DLD1 (cell line): ENCODE data around the gene TMX2.
"Not testable (repeated sequence)": the region's sequence is repeated elsewhere in the genome, so short reads cannot be mapped to it uniquely, and the experiment has no call there.

ENCODE experiments used
- in situ Hi-C: cut with HindIII; loops from 2 replicates; pipeline ENCODE4 v1.10.0; 2017; ENCODE audit warnings: low sequenced_read_pairs

Gene TMX2, protein sequence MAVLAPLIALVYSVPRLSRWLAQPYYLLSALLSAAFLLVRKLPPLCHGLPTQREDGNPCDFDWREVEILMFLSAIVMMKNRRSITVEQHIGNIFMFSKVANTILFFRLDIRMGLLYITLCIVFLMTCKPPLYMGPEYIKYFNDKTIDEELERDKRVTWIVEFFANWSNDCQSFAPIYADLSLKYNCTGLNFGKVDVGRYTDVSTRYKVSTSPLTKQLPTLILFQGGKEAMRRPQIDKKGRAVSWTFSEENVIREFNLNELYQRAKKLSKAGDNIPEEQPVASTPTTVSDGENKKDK

DNA sequence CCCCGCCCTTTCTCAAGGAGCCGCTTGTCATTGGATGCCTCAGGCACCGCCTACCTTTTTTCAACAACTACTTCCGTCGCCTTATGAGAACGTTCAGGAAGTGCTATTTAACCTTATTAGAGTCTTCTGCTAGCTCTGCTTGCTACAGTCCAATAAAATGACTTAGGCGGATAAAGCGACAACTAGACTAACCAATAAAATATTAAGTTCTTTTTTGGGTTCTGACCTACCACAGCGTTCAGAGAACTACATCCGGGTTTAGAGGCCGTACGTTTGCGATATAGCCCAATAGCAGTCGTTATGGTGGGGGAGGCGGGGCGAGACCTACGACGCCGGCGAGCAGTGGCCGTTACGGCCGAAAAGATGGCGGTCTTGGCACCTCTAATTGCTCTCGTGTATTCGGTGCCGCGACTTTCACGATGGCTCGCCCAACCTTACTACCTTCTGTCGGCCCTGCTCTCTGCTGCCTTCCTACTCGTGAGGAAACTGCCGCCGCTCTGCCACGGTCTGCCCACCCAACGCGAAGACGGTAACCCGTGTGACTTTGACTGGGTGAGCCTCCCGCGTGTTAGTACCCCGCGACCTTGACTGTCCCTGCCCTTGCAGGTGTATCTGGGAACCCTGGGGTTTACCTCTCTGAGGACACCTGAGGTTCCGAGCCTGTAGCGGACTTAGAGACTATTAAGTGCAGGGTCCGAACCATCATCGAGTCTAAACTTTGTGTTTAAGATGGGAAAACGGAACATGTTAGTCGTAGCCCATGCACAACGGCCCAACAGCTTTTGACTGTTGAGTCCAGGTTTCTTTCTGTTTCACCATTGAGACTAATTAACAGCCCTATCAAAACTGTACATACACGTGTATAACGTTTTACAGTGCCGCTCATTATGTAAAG, at the start of gene TMX2:
Gene TMX2, plus strand, starts transcription at position 338 of the 895 bp plus-strand sequence. Its CDS starts 26 bp downstream, at position 364.
- in situ Hi-C loops = loop anchor here (25.0 kb wide), 1 partner anchor 100 kb away; no protein-coding TSS in a partner anchor

DNA sequence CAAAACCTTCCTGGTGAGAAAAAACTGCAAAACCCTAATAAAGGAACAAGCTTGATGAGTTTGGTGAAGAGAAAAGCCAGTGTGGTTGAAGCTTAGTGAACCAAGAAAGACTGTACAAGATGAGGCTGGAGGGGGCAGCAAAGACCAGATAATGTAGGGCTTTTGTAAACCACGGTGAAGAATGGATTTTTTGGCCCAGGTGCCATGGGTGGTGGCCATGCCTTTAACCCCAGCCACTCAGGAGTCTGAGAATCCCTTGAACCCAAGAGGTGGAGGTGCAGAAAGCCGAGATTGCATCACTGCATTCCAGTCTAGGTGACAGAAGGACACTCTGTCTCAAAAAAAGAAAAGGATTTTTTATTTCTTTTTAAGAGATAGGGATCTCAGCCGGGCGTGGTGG, 49.5 kb upstream of the TMX2 start:
- in situ Hi-C loops = no loop called here

DNA sequence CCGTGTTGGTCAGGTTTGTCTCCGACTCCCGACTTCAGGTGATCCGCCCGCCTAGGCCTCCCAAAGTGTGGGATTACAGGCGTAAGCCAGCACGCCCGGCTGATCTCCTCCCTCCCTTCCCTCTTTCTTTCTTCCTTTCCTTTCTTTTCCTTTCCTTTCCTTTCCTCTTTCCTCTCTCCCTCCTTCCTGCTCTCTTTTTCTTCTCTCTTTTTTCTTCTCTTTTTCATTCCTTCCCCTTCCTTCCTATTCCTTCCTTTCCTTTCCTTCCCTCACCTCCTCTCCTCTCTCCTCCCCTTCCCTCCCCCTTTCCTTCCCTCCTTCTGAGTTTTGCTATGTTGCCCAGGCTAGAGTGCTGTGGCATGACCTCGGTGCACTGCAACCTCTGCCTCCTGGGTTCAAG, 48.4 kb upstream of the TMX2 start:
- in situ Hi-C loops = no loop called here

DNA sequence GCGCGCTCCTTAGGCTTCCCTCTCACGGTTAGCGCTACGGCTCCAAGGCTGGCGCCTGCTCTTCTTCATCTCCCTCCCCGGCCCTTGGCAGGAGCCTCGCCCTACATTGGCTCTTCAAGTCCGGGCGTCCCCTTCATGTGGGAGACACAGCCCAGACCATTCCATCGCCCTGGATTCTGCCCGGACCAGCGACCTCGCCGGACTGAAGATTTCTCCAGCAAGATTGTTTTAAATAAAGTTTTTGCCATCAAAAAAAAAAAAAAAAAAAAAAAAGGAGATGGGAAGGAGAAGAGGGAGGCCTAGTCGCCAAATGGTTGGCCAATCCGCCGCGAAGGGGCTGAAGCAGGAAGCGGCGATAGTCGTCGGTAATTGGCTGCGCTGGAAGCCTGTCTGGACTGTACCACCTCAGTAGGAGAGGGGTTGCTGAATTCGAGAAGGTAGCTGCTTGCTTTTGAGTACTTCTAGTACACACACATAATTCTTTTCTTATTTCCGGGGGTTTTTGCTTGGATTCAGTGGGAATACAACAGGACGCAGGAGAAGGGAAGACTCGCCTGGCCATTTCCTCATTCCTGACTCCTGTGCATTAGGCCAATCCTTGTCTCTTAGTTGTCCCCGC, 45.2 kb upstream of the TMX2 start:
- in situ Hi-C loops = no loop called here

DNA sequence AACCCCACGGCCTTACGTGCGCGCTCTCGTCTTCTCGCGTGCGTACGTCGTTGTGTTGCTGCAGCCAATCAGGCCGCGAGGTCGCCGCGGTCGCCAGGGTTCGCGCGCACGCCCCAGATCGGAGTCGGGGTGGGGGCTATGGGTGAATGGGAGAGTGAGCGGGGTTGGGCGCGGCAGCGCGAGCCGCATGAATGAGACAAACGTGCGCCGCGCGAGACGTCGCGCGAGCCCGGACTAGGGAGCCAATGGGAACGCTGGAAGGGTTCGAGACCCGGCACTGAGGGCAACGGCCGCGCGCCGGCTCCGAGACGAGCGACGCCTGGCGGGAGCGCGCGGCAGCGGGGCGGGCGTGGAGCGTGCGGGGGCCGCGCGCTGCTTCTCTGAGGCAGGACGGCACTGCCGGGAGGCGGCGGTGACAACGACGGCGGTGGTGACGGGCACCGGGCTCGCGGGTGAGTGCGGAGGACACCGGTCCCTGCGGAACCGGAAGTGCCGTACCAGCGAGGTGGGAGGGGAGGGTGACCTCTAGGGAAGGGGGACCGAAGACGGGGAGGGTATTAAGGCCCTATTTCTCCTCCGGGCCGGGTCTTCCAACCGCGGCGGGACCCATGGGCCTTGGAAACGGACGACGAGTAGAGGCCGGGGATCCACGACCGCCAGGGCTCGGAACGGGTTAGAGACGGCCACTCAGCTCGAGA, 44.5 kb upstream of the TMX2 start, which contains the start of gene ZDHHC5:
Gene ZDHHC5, plus strand, starts transcription at position 379 of the 698 bp plus-strand sequence. CDS start 4,977 bp downstream, outside the sequence.
- in situ Hi-C loops = no loop called here

DNA sequence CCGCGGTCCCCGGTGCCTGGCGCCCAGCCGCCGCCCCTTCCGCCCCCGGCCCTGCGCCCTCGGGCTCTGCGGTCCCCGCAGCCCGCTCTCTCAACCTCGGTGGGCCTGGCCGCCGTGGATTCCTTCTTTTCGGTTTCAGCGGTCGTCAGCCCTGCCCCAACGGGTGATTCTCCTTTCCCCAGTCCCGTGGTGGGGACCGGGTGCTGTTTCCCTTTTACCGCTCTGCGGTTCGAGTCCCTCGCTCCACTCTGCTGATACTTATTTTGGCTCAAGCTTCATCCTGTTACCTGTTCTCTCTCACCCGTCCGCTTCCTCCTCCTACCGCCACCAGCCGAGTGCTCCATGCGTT, 44.0 kb upstream of the TMX2 start:
- in situ Hi-C loops = no loop called here

DNA sequence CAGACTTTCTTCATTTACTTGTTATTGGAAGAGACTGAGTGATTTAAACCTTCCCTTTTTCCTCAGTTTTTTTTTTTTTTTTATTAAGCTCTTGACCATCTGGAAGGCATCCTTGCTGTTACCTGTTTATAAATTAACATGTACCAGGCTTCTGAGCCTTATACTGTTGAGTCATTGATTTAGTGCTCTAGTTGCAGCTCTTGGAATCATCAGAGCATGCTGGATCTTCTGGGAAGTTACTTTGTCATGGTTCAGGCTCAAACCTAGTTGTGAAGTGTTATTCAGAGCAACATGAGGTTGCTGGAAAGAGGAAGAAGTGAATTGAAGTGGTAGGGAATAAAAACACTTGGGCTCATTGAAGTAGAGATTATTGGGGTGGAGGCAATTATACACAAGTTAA, 38.1 kb upstream of the TMX2 start:
- in situ Hi-C loops = no loop called here

DNA sequence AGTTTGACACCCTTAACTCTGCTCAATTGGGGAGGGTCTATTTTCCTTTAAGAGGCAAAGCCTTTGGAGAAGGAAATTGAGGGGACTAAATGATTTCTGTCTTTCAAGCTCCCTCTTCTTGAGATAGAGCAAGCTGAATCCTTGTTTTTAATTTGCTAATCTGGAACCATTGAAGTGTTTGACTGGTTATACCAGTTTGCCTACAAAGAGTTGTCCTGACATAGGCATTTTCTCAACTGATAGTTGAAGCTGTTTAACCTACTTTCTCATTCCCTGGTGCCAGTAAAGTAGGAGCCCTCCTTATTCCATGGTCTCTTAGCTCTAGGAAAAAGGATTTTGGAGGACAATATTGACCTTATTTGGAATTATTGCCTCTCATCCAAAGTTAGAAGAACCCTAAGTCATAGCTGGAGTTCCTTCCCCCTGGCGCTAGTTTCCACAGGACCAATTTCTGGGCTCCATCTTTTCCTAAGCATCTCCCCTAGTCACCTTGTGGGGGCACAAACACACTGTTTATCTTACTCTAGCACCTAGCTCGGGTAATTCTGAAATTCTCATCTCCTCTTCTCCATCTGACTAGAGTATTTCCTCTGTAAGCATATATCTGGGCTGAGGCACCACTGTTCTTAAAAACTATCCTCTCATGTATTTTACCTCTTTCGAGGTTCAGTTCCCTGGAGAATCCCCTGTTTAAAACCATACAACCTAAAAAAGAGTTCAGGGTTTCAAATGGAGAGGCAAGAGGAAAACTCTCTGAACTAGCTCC, 37.0 kb upstream of the TMX2 start:
- in situ Hi-C loops = no loop called here

DNA sequence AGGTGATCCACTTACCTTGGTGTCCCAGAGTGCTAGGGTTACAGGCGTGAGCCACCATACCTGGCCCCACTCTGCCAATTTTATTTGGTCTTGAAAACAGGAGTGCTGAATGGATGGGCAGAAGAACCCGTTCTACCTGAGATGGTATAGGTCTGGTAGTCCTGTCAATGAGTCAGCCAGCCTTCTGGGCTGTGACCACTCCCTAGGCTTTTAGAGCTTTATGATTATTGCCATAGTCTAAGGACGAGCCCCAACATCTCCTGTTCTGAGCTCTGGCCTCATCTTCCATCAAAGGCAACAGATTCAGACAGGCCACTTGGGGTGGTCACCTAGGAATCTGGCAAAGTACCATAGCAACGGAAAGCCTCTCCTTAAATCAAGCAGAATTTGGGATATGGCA, 33.0 kb upstream of the TMX2 start:
- in situ Hi-C loops = no loop called here

DNA sequence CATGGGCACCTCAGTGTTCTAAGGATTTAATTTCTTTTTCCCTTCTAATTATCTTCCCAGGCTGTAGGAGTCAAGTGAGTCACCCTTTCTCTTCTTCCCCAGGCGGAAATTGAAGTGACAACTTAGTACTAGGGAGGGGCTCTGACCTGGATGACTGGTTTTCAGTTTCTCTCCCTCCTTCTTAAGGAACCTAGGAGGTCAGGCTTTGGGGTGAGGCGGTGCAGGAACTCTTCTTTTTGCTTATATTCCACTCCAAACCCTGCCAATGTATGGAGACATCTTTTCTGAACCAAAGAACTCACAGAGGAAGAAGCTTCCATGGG, 31.9 kb upstream of the TMX2 start:
- in situ Hi-C loops = no loop called here

DNA sequence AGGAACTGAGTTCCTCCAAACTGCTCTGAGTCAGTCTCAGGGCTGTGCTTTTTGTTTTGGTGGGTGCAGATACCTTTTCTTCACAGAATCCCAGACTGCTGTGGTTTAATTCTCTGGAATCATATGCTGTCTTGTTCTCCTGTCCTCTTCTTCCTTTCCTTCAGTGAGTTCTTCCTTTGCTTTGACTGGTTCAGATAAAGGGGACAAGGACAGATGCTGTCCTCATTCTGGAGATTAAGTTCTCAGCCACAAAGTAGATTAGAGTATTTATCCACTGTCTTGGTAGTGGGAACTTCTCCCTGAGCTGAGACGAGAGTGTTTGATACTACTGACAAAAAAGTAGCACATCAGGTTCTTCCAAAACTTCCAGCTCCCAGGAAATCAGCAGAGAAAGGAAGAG, 31.2 kb upstream of the TMX2 start:
- in situ Hi-C loops = no loop called here

DNA sequence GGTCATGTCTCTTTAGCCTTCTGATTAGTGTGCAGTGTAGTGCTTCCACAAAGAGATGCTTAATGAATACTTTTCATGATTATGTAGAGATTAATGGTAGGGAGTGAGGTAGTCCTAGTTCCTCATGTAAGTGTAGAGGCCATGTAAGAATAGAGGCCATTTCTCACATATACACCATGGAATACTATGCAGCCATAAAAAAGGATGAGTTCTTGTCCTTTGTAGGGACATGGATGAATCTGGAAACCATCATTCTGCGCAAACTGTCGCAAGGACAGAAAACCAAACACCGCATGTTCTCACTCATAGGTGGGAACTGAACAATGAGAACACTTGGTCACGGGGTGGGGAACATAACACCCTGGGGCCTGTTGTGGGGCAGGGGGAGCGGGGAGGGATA, 21.9 kb upstream of the TMX2 start:
- in situ Hi-C loops = not testable (repeated sequence)

DNA sequence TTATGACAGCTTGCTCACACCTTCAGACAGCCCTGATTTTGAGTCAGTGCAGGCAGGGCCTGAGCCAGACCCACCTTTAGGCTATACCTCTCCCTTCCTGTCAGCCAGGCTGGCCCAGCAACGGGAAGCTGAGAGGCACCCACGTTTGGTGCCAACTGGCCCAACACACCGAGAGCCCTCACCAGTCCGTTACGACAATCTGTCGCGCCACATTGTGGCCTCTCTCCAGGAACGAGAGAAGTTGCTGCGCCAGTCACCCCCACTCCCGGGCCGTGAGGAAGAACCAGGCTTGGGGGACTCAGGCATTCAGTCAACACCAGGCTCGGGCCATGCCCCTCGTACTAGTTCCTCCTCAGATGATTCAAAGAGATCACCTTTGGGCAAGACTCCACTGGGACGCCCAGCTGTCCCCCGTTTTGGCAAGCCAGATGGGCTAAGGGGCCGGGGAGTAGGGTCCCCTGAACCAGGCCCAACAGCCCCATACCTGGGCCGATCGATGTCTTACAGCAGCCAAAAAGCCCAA, 13.5 kb upstream of the TMX2 start:
- in situ Hi-C loops = no loop called here

DNA sequence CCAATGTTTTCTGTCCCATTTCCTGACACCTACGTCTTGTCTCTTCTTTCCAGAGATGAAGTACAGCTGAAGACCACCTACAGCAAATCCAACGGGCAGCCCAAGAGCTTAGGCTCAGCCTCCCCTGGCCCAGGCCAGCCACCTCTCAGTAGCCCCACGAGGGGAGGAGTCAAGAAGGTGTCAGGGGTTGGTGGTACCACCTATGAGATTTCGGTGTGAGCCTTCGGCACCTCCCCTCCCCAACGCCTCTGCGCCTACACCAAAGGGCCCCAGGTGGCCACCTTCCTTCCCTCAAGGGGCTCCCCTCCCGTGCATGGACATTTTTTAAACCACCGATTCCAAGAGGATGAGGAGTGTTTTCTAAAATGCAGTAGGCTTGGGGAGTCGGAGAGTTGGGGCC, 12.6 kb upstream of the TMX2 start:
- in situ Hi-C loops = loop anchor here (25.0 kb wide), 1 partner anchor 112 kb away; no protein-coding TSS in a partner anchor

DNA sequence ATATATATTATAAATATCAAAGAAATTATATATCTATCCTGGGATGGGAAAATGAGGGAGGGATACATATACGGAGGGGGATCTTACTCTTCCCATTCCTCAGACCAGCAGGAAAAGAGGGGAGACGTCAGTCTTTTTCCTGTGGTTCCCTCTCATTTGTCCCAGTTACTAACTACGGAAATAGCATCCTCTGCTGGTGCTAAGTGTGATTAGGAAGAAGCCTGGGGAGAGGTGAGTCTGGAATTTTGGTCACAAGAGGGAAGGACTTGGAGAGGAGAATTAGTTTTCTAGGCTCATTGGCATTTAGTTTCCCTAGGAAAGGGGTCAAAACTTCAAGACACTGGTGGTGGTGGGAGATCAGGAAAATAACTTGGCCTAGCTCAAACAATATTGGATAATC, 12.0 kb upstream of the TMX2 start:
- in situ Hi-C loops = loop anchor here (25.0 kb wide), 1 partner anchor 112 kb away; no protein-coding TSS in a partner anchor

DNA sequence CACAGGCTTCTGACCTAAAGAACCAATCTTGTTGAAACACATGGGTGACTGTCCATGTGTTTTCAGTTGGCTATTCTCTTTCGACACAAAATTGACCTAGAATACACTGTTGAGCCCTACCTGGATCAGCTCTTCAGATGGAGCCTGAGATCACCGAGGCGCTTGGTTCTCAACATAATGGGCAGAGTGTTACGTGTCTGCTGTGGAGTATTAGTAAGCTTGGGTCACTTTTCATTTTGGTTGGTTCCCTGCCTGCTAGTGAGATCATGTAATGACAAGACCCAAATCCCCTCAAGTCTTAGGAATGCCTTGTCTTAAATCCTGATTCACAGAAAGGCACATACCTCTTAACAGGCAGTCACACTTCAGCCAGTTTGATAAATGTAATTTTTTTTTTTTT, 9.1 kb upstream of the TMX2 start:
- in situ Hi-C loops = loop anchor here (25.0 kb wide), 1 partner anchor 109 kb away; no protein-coding TSS in a partner anchor

DNA sequence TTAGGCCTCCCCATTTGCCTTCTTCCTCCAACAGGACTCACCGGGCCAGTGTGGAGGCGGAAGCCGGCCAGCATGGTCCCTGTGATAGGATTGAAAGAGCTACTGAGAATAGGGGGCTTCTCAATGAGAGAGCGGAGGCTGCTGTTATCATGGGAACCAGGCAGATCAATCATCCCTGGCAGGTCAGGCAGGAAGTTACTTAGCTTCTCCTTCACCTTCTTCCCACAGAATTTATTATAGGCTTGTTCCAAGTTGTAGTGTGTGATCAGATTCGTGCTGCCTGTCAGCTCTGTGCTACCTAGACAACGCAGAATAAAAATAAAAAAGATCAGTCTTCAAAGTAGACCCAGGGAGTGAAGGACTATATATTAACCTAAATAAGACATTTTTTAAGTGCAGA, 7.5 kb upstream of the TMX2 start:
- in situ Hi-C loops = loop anchor here (25.0 kb wide), 1 partner anchor 107 kb away; no protein-coding TSS in a partner anchor

DNA sequence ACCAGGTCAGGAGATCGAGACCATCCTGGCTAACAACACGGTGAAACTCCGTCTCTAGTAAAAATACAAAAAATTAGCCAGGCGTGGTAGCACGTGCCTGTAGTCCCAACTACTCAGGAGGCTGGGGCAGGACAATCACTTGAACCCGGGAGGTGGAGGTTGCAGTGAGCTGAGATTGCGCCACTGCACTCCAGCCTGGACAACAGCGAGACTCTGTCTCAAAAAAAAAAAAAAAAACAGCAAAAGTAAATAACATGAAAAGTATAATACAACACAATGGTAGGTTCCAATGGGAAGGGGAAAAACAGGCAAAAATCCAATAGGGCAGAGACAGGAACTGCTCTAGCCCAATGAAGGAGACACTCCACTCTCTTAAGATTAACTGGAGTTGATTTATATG, 7.0 kb upstream of the TMX2 start:
- in situ Hi-C loops = loop anchor here (25.0 kb wide), 1 partner anchor 107 kb away; no protein-coding TSS in a partner anchor

DNA sequence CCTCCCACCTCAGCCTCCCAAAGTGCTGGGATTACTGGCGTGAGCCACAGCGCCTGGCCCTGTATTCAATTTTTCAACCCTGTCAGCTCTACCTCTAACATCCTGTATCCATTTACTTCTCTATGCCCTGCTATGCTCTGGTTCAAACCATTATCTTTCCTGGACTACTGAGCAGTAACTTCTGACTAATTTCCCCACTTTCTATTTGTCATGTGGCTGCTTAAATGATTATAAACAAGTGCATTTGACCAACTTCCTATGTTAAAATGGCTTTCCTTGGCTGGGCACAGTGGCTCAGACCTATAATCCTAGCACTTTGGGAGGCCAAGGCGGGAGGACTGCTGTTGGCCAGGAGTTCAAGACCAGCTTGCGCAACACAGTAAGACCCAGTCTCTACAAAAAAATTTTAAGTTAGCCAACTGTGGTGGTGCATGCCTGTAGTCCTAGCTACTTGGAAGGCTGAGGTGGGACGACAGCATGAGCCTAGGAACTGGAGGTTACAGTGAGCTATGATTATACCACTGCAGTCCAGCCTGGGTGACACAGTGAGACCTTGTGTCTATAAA, 2.5 kb upstream of the TMX2 start:
- in situ Hi-C loops = loop anchor here (25.0 kb wide), 1 partner anchor 102 kb away; no protein-coding TSS in a partner anchor
